GM18867 (cell line): ENCODE measurements around the gene LY6G6F.

Experiments
- ATAC-seq: cut with Tn5 transposase; IDR thresholded peaks from one replicate; pipeline ENCODE4 v1.9.1; 2021; ENCODE audit warnings: mild to moderate bottlenecking, moderate library complexity; ENCODE audit not compliant: unreplicated experiment

Gene LY6G6F

DNA sequence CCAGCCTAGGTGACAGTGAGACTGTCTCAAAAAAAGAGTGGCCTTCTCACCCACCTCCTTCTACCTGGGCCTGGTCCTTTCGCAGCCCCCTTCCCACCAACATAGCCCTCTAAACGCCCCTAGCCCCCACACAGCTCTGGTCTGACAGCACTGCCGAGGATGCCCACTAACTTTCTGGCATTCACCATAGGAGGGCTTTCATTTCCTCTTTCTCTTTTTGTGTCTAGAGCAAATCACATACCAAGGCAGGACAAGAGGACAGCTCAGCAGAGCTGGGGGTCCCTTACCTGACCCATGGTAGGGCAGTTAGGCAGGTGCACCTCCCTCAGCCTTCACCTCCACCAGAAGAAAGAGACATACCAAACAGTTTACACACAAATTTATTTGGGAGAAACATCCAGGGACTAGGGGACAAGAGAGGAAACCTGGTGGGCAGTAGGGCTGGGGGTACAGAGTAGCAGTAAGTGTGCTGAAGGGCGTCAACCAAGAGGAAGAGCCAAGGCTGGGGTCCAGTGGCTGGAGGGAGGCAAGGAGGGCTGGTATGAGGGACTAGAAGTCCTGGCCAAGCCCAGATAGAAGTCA, 30.3 kb upstream of the LY6G6F start:
- ATAC-seq, result no peak

- ATAC-seq, result no peak
Observed at GRCh38 chr6:31676904-31677303, 29.8 kb upstream of the LY6G6F start.

DNA sequence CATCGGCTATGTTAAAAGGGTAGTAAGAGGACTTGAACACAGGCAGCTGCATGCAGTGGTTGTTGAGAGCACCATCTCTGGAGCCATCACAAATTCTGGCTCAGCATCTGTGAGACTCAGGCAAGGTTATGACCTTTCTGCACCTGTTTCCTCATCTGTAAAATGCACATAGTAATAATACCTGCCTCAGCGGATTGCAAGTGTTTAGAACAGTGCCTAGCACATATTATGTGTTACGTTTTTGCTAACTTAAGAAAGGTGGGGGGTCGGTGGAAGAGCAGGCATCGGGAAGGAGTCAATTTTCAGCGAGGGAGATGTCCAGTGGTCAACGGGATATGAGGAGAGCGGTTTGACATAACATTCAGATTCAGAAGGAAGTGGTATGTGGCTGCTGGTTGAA, 28.7 kb upstream of the LY6G6F start:
- ATAC-seq, result no peak

DNA sequence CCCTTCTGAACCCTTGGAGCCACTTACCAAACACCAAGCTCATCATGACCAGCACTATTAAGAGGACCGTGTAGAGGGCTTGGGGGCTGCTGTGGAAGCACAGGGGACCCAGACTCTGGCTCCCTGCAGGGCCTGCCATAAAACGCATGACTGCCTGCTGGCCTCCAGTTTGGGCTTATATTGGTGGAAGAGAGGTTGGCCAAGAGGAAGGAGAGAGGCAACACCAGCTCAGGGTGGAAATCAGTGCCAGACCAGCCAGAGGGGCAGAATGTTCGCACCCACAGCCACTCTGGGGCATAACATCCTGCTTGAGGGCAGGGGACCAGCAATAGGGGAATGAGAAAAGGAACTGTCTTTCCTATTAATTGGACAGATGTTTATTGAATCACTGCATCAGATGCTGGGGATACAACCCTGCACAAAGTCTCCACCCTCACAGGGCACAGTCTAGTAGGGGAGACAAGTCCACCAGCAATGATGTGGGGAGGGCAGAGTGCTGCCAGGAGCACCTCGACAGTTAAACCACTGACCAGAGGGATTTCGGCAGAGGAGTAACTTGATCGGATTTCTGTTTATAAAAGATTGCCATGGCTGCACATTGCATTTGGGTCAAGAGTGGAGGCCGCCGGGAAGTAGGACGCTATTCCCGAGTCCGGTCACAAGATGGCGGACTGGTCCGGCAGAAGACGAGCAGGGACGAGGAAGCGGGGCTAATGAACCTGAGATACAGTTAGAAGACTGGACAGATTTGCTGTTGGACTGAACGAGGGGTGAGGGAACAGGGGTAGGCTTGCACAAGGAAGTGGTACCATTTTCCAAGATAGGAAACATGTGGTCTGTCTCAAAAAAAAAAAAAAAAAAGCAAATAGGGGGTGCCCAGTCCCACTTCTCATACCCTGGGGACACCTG, 26.2 kb upstream of the LY6G6F start, which contains the start of gene LY6G5C:
TSS of gene LY6G5C (minus strand) at position 842 of the 909 bp plus-strand sequence. CDS start at position 148, 694 bp downstream.
- peak; percentile 42 for ATAC-seq

- ATAC-seq, result no peak
Observed at GRCh38 chr6:31681135-31681671, 25.5 kb upstream of the LY6G6F start.

DNA sequence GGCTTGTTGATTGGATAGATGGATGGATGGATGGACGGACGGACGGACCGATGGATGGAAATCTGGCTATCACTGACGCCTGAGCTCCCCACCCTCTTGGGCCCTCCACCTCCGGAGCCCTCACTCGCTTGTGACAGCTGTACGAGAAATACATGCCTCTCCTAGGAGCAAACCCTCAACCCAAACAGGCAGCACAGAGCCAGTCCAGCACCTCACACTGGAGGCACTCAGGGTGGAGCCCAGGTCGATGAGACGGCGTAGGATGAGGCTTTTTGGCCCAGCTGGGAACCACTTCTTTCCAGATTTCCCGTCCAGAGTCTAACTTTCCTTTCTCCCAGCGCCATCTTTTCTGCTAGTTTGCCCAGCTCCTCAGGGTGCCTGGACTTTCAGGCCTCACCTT, 23.1 kb upstream of the LY6G6F start:
- no peak for ATAC-seq

GRCh38 chr6:31686483-31686882, 20.2 kb upstream of the LY6G6F start:
- ATAC-seq, result no peak

GRCh38 chr6:31687321-31687720, 19.3 kb upstream of the LY6G6F start:
- ATAC-seq, result no peak

DNA sequence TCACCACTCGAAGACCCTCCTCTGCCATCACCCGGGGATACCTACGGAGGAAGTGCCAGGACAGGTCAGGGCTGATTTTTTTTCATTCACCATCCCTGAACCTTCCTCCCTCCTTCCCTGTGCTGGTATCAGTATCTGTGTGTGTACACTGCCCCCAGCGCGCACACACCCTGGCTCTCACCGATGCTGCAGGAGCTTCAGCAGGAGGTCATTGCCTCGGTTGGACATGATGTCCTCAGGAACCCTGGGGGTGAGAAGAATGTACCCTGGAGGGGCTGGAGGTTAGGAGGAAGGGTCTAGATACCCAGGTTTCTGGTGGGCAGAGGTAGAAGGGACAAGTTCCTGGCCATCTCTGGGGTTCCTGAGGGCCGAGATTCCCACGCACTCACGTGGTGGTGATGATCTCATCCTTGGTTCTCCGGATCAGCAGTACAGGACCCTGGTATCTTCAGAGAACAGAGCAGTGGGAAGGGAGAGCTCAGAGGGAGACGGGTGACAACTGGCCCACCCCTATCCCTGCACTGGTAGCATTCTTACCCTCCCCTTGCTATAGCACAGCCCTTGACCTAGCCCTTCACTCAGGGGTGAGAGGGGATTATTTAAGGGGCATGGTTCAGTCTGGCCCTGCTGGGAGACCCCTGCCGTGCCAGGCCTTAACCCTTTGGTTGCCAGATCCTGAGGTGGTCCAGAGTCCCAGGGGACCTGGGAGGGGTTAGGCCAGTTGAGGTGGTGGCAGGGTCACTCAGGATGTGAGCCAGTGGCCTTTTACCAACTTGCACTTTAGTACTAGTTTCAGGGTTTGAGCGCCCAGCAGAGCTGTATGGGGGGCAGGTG, 18.6 kb upstream of the LY6G6F start:
- ATAC-seq, result no peak

GRCh38 chr6:31689249-31690110, 17.2 kb upstream of the LY6G6F start:
- no peak for ATAC-seq

GRCh38 chr6:31690231-31691077, 16.2 kb upstream of the LY6G6F start:
- no peak for ATAC-seq

- no peak for ATAC-seq
Observed at GRCh38 chr6:31691078-31691463, 15.6 kb upstream of the LY6G6F start.

DNA sequence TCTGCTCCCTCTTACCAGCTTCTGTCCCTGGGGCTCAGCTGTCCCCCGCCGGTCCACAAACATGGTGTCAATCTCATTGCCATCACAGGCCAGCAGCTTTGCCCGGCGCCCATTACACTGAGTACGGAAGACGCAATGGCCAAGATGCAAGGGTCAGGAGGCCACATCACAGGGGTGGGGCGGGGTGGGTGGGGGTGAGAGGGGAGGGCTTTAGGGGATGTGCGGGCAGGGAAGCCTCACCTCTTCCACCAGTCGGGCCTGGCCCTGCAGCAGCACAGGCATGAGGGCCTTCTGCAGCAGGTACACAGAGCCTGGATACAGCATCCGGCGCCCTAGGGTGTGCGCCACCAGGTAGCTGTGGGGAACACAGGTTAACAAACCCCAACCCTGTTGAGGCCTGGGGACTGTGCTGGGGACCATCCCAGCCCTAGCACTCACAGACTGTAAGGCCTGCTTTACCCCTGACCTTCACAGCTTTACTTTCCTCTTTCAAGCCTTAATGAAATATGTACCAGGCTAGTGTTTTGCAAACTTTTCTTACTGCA, 15.0 kb upstream of the LY6G6F start:
- ATAC-seq, result no peak

- no peak for ATAC-seq
Observed at GRCh38 chr6:31692353-31692752, 14.3 kb upstream of the LY6G6F start.

GRCh38 chr6:31692886-31693285, 13.8 kb upstream of the LY6G6F start:
- ATAC-seq, result no peak

GRCh38 chr6:31693535-31693934, 13.1 kb upstream of the LY6G6F start:
- no peak for ATAC-seq

GRCh38 chr6:31697555-31697954, 9.1 kb upstream of the LY6G6F start:
- no peak for ATAC-seq

- ATAC-seq, result no peak
Observed at GRCh38 chr6:31700740-31701401, 5.8 kb upstream of the LY6G6F start.
